HG02840 (cell line): ENCODE results near the gene PPP4R3C.
A peak's percentile ranks its signal among the peaks of the same experiment; 100 is the strongest.
"Not testable (repeated sequence)": the region's sequence is repeated elsewhere in the genome, so short reads cannot be mapped to it uniquely, and the experiment has no call there.

Source experiments
- ATAC-seq: cut with Tn5 transposase; IDR thresholded peaks from one replicate; pipeline ENCODE4 v1.9.1; 2021; ENCODE audit warnings: mild to moderate bottlenecking, moderate library complexity, moderate number of reproducible peaks; ENCODE audit not compliant: unreplicated experiment, low FRiP score

The PPP4R3C gene

DNA sequence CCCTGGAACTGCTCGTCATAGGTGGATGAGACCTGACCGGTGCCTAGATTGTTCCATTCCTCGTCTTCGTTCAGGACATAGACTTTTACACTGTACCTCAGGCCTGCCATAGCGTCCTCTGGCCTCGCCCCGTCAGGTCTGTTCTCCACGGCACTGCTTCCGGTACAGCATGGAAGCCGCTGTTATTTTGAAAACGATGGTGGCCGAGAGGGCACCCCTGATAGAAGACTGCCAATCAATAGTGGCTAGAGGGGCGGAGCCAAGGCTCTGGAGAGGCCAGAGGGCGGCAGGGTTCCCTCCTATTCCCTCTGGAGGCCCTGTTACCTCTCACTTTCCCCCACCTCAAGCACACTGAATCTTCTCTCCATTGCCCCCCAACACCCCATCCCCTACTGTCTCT lies at the start of gene PPP4R3C:
Gene PPP4R3C, minus strand, starts transcription at position 155 of the 400 bp plus-strand sequence. Its CDS starts 45 bp downstream, at position 110.
- no peak for ATAC-seq

- no peak for ATAC-seq
Measured at GRCh38 chrX:27491397-27491796, 28.3 kb upstream of the PPP4R3C start.

- no peak for ATAC-seq
Measured at GRCh38 chrX:27466051-27466450, 2.9 kb upstream of the PPP4R3C start.

GRCh38 chrX:27465036-27465435 lies 1.9 kb upstream of the PPP4R3C start:
- no peak for ATAC-seq

DNA sequence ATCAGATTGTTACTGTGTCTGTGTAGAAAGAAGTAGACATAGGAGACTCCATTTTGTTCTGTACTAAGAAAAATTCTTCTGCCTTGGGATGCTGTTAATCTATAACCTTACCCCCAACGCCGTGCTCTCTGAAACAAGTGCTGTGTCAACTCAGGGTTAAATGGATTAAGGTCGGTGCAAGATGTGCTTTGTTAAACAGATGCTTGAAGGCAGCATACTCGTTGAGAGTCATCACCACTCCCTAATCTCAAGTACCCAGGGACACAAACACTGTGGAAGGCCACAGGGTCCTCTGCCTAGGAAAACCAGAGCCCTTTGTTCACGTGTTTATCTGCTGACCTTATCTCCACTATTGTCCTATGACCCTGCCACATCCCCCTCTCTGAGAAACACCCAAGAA lies 4.0 kb downstream of the PPP4R3C start:
- ATAC-seq, result not testable (repeated sequence)

DNA sequence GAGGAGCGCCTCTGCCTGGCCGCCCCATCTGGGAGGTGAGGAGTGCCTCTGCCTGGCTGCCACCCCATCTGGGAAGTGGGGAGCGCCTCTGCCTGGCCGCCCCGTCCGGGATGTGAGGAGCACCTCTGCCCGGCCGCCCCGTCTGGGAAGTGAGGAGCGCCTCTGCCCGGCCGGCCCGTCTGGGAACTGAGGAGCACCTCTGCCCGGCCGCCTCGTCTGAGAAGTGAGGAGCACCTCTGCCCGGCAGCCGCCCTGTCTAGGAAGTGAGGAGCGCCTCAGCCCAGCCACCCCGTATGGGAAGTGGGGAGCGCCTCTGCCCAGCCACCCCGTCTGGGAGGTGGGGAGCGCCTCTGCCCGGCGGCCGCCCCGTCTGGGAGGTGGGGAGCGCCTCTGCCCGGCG lies 4.6 kb downstream of the PPP4R3C start:
- not testable (repeated sequence) for ATAC-seq

DNA sequence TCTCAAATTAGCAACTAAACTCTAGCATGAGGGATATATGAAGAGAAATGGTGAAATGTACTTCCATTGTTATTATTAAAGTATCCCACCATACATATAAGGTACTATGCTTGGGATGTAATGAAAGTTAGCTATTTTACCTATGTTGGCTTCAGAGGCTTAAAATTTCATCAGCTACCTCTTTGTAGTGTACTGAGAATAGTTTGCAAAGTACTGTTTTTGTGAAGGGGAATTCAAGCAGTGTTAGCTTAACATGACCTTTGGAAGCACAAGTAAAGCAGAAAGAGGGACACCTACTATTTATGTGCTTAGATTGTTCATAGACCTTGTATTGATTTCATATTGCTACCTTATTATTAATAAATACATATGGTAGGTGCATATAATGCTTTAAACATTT lies 11.8 kb downstream of the PPP4R3C start:
- no peak for ATAC-seq

DNA sequence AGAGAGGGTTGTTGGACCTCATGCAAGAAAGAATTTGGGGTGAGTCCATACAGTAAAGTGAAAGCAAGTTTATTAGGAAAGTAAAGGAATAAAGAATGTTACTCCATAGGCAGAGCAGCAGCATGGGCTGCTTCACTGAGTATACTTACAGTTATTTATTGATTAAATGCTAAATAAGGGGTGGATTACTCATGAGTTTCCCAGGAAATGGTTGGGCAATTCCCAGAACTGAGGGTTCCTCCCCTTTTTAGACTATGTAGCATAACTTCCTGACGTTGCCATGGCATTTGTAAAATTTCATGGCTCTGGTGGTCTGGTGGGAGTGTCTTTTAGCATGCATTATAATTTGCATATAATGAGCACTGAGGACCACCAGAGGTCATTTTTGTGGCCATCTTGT lies 16.7 kb downstream of the PPP4R3C start:
- no peak for ATAC-seq

DNA sequence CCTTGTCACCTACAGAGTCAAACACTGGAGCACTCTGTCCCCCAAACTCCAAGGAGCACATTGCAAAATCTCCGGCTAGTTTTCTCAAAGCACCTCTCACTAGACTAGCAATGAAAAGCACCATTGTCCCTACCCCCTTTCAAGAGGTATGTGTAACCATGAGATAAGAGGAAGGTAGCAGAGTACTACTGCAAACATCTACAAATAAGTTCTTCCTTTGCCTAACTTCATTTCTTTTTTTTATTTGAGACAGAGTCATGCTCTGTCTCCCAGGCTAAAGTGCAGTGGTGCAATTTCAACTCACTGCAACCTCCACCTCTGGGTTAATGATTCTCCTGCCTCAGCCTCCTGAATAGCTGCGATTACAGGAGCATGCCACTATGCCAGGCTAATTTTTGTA lies 17.7 kb downstream of the PPP4R3C start:
- no peak for ATAC-seq

DNA sequence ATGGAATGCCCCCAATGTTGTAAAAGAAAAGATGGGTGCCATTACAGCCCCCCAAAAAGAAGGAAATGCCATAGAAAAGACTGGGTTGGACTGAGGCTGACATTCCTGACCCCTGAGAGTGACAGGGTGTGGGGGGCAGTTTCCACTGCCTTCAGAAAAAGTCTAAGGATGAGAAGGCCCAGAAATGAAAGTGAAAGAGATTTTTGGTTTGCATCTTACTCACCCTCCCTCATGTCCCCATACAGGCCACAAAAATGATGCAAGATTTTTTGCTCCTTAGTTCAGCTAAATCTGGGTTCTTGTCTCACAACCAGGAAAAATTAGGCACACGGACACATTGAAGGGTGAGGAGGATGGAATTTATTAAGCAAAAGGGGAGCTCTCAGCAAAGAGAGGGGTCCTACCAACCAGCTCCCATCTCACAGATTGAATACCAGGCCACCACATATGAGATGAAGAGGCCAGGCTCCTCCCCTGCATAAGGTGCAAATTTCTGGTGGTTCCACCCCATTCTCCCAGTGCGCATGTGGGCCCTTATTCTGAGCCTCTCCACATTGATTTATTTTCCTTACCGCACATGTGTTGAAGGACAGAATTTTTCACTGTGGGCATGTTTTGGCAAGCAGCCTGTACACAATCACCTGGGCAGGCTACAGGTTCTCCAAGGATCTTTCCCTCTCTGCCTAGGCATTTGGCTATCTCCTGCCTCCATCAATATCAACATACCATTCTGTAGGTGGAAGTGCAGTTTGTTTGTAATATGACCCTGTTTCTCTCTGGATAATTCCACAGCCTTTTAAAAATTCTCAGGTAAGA lies 18.8 kb downstream of the PPP4R3C start:
- ATAC-seq, result peak; percentile 74

DNA sequence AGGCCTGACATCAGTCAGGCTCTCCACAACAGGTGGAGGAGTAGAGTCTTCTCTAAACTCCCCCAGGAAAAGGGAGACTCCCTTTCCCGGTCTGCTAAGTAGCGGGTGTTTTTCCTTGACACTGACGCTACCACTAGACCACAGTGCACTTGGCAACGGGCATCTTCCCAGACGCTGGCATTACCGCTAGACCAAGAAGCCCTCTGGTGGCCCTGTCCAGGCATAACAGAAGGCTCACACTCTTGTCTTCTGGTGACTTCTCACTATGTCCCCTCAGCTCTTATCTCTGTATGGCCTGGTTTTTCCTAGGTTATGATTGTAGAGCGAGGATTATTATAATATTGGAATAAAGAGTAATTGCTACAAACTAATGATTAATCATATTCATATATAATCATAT lies 20.7 kb downstream of the PPP4R3C start:
- ATAC-seq, result not testable (repeated sequence)

DNA sequence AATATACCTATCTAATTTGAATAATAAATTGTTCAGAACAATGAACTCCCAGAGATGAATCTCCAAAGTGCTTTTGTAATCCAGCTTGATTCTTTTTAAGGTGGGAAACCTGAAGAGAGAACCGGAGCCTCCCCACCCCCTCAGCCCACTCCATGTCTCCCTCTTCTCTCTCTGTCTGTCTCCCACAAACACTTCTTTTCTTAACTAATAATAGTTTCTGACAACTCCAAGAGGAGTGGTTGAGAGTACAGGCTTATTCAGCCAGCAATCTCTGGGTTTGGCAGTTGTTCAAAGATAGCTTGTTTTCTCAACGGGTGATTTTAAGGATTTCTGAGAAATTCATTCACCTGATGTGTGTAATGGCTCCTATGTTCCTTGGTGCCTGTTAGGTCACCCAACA lies 23.4 kb downstream of the PPP4R3C start:
- no peak for ATAC-seq

DNA sequence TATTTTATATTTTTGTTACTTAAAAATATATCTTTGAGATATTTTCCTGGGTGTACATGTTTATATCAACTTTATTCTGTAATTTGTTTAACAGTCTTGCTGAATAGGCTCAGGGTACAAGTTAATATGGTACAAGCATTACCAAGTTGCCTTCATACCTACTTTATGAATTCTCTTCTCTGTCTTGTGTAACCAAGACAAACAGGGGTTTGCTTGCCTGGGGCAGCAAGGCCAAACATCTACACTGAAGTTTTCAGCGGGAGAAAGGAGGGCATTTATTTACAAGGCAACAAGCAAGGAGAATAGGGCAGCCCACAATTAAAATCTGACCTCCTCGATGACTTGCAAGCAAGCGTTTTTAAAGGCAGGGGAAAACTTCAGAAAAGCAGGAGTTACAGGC lies 24.2 kb downstream of the PPP4R3C start:
- ATAC-seq, result no peak

GRCh38 chrX:27435031-27435430 lies 28.1 kb downstream of the PPP4R3C start:
- ATAC-seq, result no peak
